Neural cell (in vitro differentiated cells): ENCODE results near the gene SEMA7A. TPM values are rescaled to one million over a fixed set of nuclear protein-coding genes. Genes with fewer than 3 reads are reported as not detected.

ENCODE experiments used
- H2AFZ ChIP-seq: fragments of 200-600, 300-800 bp; sonication (generic), shearing (Covaris generic); 2 replicates; pipeline ENCODE4 v1.6.0; 2014; ENCODE audit warnings: low read depth, mild to moderate bottlenecking, antibody characterized with exemption, low read length, moderate library complexity
- H3F3A ChIP-seq: fragments of 200-600 bp; shearing (Covaris generic); 2 replicates; pipeline ENCODE4 v1.6.1; 2016; ENCODE audit warnings: mild to moderate bottlenecking, moderate library complexity, mixed read lengths, antibody characterized with exemption, low read length; ENCODE audit not compliant: insufficient read depth, poor library complexity, severe bottlenecking
- H3K27ac ChIP-seq: fragments of 200-600, 300-800 bp; sonication (generic), shearing (Covaris generic); 2 replicates; pipeline ENCODE4 v1.5.1; 2014; ENCODE audit warnings: mild to moderate bottlenecking, low read length, moderate library complexity
- H3K27me3 ChIP-seq: fragments of 300-800, 200-600 bp; sonication (generic), shearing (Covaris generic); 2 replicates; pipeline ENCODE4 v1.6.0; 2014; ENCODE audit warnings: mild to moderate bottlenecking, low read depth, low read length, moderate library complexity; ENCODE audit not compliant: insufficient read depth
- H3K36me3 ChIP-seq: fragments of 300-800, 200-600 bp; sonication (generic), shearing (Covaris generic); 2 replicates; pipeline ENCODE4 v1.5.1; 2014; ENCODE audit warnings: mild to moderate bottlenecking, antibody characterized with exemption, low read length, moderate library complexity; ENCODE audit not compliant: insufficient read depth
- H3K4me2 ChIP-seq: fragments of 300-800, 200-600 bp; sonication (generic), shearing (Covaris generic); 2 replicates; pipeline ENCODE4 v1.6.0; 2014; ENCODE audit warnings: mild to moderate bottlenecking, low read length
- H3K4me3 ChIP-seq: fragments of 300-800, 200-600 bp; sonication (generic), shearing (Covaris generic); 2 replicates; pipeline ENCODE4 v1.5.1; 2014; ENCODE audit warnings: mild to moderate bottlenecking, low read length, moderate library complexity
- H3K79me2 ChIP-seq: fragments of 200-600 bp; shearing (Covaris generic); replicated peaks from 2 replicates; pipeline ENCODE4 v1.6.0; 2014; ENCODE audit warnings: mild to moderate bottlenecking, low read length, moderate library complexity; ENCODE audit not compliant: insufficient read depth
- H3K9ac ChIP-seq: fragments of 300-800, 200-600 bp; sonication (generic), shearing (Covaris generic); 2 replicates; pipeline ENCODE4 v1.6.1; 2016; ENCODE audit warnings: mild to moderate bottlenecking, low read length, mixed read lengths
- H3K9me2 ChIP-seq: fragments of 200-600 bp; shearing (Covaris generic); 2 replicates; pipeline ENCODE4 v1.6.1; 2016; ENCODE audit warnings: mild to moderate bottlenecking, low read length, mixed read lengths; ENCODE audit not compliant: insufficient read depth
- H3K9me3 ChIP-seq: fragments of 200-600, 300-800 bp; sonication (generic), shearing (Covaris generic); 2 replicates; pipeline ENCODE4 v1.6.1; 2016; ENCODE audit warnings: mild to moderate bottlenecking, mixed run types, low read length, moderate library complexity, mixed read lengths
- H4K20me1 ChIP-seq: fragments of 200-600 bp; shearing (Covaris generic); 2 replicates; pipeline ENCODE4 v1.6.1; 2016; ENCODE audit warnings: mild to moderate bottlenecking, mixed run types; ENCODE audit not compliant: insufficient read depth
- CTCF ChIP-seq: fragments of 450-650 bp; IDR thresholded peaks from 2 replicates; pipeline ENCODE4 v1.5.1; 2014; ENCODE audit warnings: antibody characterized with exemption, mild to moderate bottlenecking, moderate library complexity; ENCODE audit not compliant: poor library complexity, severe bottlenecking
- EP300 ChIP-seq: fragments of 450-650 bp; conservative IDR thresholded peaks from 2 replicates; pipeline ENCODE4 v1.6.1; 2014; ENCODE audit warnings: antibody characterized with exemption, mild to moderate bottlenecking, moderate library complexity; ENCODE audit not compliant: poor library complexity, severe bottlenecking
- EZH2 ChIP-seq: fragments of 200-600, 300-800 bp; shearing (Covaris generic), sonication (generic); IDR thresholded peaks from 2 replicates; pipeline ENCODE4 v1.6.1; 2014; ENCODE audit warnings: antibody characterized with exemption, low read length, borderline replicate concordance, mild to moderate bottlenecking; ENCODE audit not compliant: insufficient read depth, poor library complexity, severe bottlenecking
- MXI1 ChIP-seq: fragments of 450-650 bp; conservative IDR thresholded peaks from 2 replicates; pipeline ENCODE4 v1.6.1; 2014; ENCODE audit warnings: antibody characterized with exemption, mild to moderate bottlenecking; ENCODE audit not compliant: poor library complexity, severe bottlenecking
- POLR2AphosphoS5 ChIP-seq: IDR thresholded peaks from 2 replicates; pipeline ENCODE4 v1.6.1; 2012
- RAD21 ChIP-seq: fragments of 450-650 bp; conservative IDR thresholded peaks from 2 replicates; pipeline ENCODE4 v1.6.1; 2014; ENCODE audit warnings: antibody characterized with exemption, mild to moderate bottlenecking, moderate library complexity
- REST ChIP-seq: IDR thresholded peaks from 2 replicates; pipeline ENCODE4 v1.6.1; 2012; ENCODE audit warnings: borderline replicate concordance
- SMC3 ChIP-seq: fragments of 450-650 bp; conservative IDR thresholded peaks from 2 replicates; pipeline ENCODE4 v1.6.1; 2014; ENCODE audit warnings: antibody characterized with exemption, mild to moderate bottlenecking, moderate library complexity; ENCODE audit not compliant: poor library complexity
- TAF1 ChIP-seq: IDR thresholded peaks from 2 replicates; pipeline ENCODE4 v1.6.1; 2012; ENCODE audit warnings: low read depth
- polyA plus RNA-seq: library from polyadenylated mRNA; depleted of rRNA; stranded (reverse); fragments of >200 nt; gene quantifications from 2 replicates; pipeline ENCODE4 v1.2.3, GENCODE V29; 2014

SEMA7A gene
- polyA plus RNA-seq, 1 donor from 2014 or later, result 28.8 TPM

GRCh38 chr15:74445816-74446763 lies 12.3 kb upstream of the SEMA7A start:
- TF ChIP-seq SMC3, result no peak
- TF ChIP-seq EP300, result no peak
- no peak for TF ChIP-seq REST
- TF ChIP-seq TAF1, result no peak
- no peak for TF ChIP-seq RAD21
- no peak for TF ChIP-seq MXI1
- no peak for TF ChIP-seq POLR2AphosphoS5
- no peak for TF ChIP-seq EZH2
- no peak for TF ChIP-seq CTCF
- Histone ChIP-seq H3K79me2 (no peaks in the 10 kb centered on the region), H3K27ac (no peak overlapping the region), H3K36me3 (no peaks in the 10 kb centered on the region), H4K20me1 (no peaks in the 10 kb centered on the region), H3K4me3 (no peak overlapping the region), H3F3A (no peaks in the 10 kb centered on the region), H3K27me3 (no peaks in the 10 kb centered on the region), H3K9me2 (no peaks in the 10 kb centered on the region), H2AFZ (no peak overlapping the region), H3K9ac (no peak overlapping the region), H3K9me3 (no peaks in the 10 kb centered on the region), H3K4me2 (no peak overlapping the region)

GRCh38 chr15:74444106-74445062 lies 10.6 kb upstream of the SEMA7A start:
- H3K36me3 ChIP-seq, result no peaks in the 10 kb centered on the region
- H4K20me1 ChIP-seq, result no peaks in the 10 kb centered on the region
- H2AFZ ChIP-seq, result no peak overlapping the region
- H3F3A ChIP-seq, result no peaks in the 10 kb centered on the region
- H3K27me3 ChIP-seq, result no peaks in the 10 kb centered on the region
- H3K9me3 ChIP-seq, result no peaks in the 10 kb centered on the region
- no peak overlapping the region for H3K9ac ChIP-seq
- no peak overlapping the region for H3K27ac ChIP-seq
- no peak for TF ChIP-seq EP300
- no peak for TF ChIP-seq REST
- H3K79me2 ChIP-seq, result no peaks in the 10 kb centered on the region
- H3K4me3 ChIP-seq, result no peak overlapping the region
- H3K4me2 ChIP-seq, result no peak overlapping the region
- no peaks in the 10 kb centered on the region for H3K9me2 ChIP-seq
